A549 (cell line): ENCODE data around the gene PTEN. TPM values are rescaled to one million over a fixed set of nuclear protein-coding genes. Genes with fewer than 3 reads are reported as not detected.

Source experiments
- ATAC-seq, 2 experiments: fragments of 200-7000 bp in 1 of 2; fragments of >200 bp in 1 of 2; cut with Nextera tagmentation in 1 of 2; cut with Tn5 transposase in 1 of 2; 3 replicates each; pipeline versions ENCODE4 v1.8.0 to v1.9.1; 2018 to 2020; ENCODE audit warnings: mild to moderate bottlenecking in 1 of 2, moderate library complexity in 1 of 2
- CTCF ChIA-PET: fragments of 300-600 bp; sonication (Branson Sonifier 250); formaldehyde crosslinking; extraction: SDS; loops from one replicate; lab custom pipeline; 2021; ENCODE audit warnings: antibody characterized with exemption, inconsistent platforms; lab: Yijun Ruan, JAX
- POLR2A ChIA-PET: fragments of 350-600 bp; formaldehyde crosslinking; extraction: SDS; loops from one replicate; lab custom pipeline; 2021; ENCODE audit warnings: antibody characterized with exemption, inconsistent platforms; lab: Yijun Ruan, JAX
- DNase-seq, 2 experiments: peaks; one replicate each; pipeline versions ENCODE4 v3.0.0 to v3.0.0-alpha.2; 2011 to 2016; ENCODE audit warnings: low read depth in 1 of 2, low spot score in 1 of 2
- FAIRE-seq: peaks from 2 replicates; lab custom pipeline; 2011; peaks lifted over from hg19 to GRCh38; lab: Jason Lieb, UNC
- H3K27ac ChIP-seq, 2 experiments: fragments of >200 bp; sonication (Bioruptor Twin); formaldehyde crosslinking; 3 replicates each; pipeline ENCODE4 v1.5.1; 2016 to 2017
- H3K4me1 ChIP-seq: fragments of >200 bp; sonication (Bioruptor Twin); formaldehyde crosslinking; 3 replicates; pipeline ENCODE4 v1.6.1; 2016
- H3K4me2 ChIP-seq: fragments of >200 bp; sonication (Bioruptor Twin); formaldehyde crosslinking; 3 replicates; pipeline ENCODE4 v1.6.1; 2016
- H3K4me3 ChIP-seq: fragments of >200 bp; sonication (Bioruptor Twin); formaldehyde crosslinking; 3 replicates; pipeline ENCODE4 v1.5.1; 2016
- H3K9me3 ChIP-seq: fragments of >200 bp; sonication (Bioruptor Twin); formaldehyde crosslinking; 3 replicates; pipeline ENCODE4 v1.6.1; 2016
- CBX2 ChIP-seq: fragments of 200-600 bp; sonication (generic); IDR thresholded peaks from 2 replicates; pipeline ENCODE4 v1.6.1; 2016; ENCODE audit warnings: low read depth, mild to moderate bottlenecking, borderline replicate concordance
- CHD4 ChIP-seq: fragments of 200-600 bp; sonication (generic); IDR thresholded peaks from 2 replicates; pipeline ENCODE4 v1.6.1; 2016; ENCODE audit warnings: antibody characterized with exemption, mild to moderate bottlenecking, borderline replicate concordance
- FOSB ChIP-seq: fragments of 250-450 bp; sonication (Bioruptor Pico); IDR thresholded peaks from 2 replicates; pipeline ENCODE4 v1.5.0; 2020; ENCODE audit warnings: mild to moderate bottlenecking, moderate library complexity
- FOXS1 ChIP-seq: fragments of 250-450 bp; sonication (Bioruptor Pico); IDR thresholded peaks from 2 replicates; pipeline ENCODE4 v1.5.0; 2020; ENCODE audit warnings: mild to moderate bottlenecking, moderate library complexity
- HDAC2 ChIP-seq: fragments of 200-600 bp; sonication (generic); IDR thresholded peaks from 2 replicates; pipeline ENCODE4 v1.6.1; 2016
- HEYL ChIP-seq: fragments of 250-450 bp; sonication (Bioruptor Pico); IDR thresholded peaks from 2 replicates; pipeline ENCODE4 v1.8.0; 2021; ENCODE audit warnings: mild to moderate bottlenecking, moderate library complexity
- HOXB13 ChIP-seq: fragments of 250-450 bp; sonication (Bioruptor Pico); IDR thresholded peaks from 2 replicates; pipeline ENCODE4 v1.5.0; 2020; ENCODE audit warnings: low read depth, mild to moderate bottlenecking, moderate library complexity
- KDM1A ChIP-seq: fragments of 200-600 bp; sonication (generic); IDR thresholded peaks from 2 replicates; pipeline ENCODE4 v1.6.1; 2016; ENCODE audit warnings: low read depth, mild to moderate bottlenecking
- KDM5A ChIP-seq: fragments of 200-600 bp; sonication (generic); IDR thresholded peaks from 2 replicates; pipeline ENCODE4 v1.6.1; 2016; ENCODE audit warnings: antibody characterized with exemption, mild to moderate bottlenecking
- MAFK ChIP-seq: fragments of 450-650 bp; IDR thresholded peaks from 2 replicates; pipeline ENCODE4 v1.6.1; 2014; ENCODE audit not compliant: partially characterized antibody
- MYC ChIP-seq: IDR thresholded peaks from 2 replicates; pipeline ENCODE4 v1.6.1; 2012; ENCODE audit warnings: mild to moderate bottlenecking, inconsistent platforms, low read length, improper control_type of control experiment, borderline replicate concordance
- NPAS2 ChIP-seq: fragments of 250-450 bp; sonication (Bioruptor Pico); IDR thresholded peaks from 2 replicates; pipeline ENCODE4 v1.8.0; 2022; ENCODE audit warnings: mild to moderate bottlenecking, moderate library complexity, borderline replicate concordance
- POLR2A ChIP-seq: IDR thresholded peaks from 2 replicates; pipeline ENCODE4 v1.6.1; 2012; ENCODE audit warnings: mild to moderate bottlenecking, low read length
- RAD21 ChIP-seq, 2 experiments: fragments of >200 bp in 1 of 2; sonication (Bioruptor Twin) in 1 of 2; formaldehyde crosslinking in 1 of 2; IDR thresholded peaks in 1 of 2; conservative IDR thresholded peaks in 1 of 2; 2 replicates in 1 of 2; 3 replicates in 1 of 2; pipeline ENCODE4 v1.6.1; 2012 to 2018; ENCODE audit warnings: inconsistent platforms in 1 of 2
- RFX5 ChIP-seq: fragments of 450-650 bp; IDR thresholded peaks from 2 replicates; pipeline ENCODE4 v1.7.1; 2014; ENCODE audit warnings: antibody characterized with exemption, mild to moderate bottlenecking, moderate library complexity
- RNF2 ChIP-seq: fragments of 200-600 bp; sonication (generic); IDR thresholded peaks from 2 replicates; pipeline ENCODE4 v1.6.1; 2016; ENCODE audit warnings: low read depth, mild to moderate bottlenecking, antibody characterized with exemption, moderate library complexity, borderline replicate concordance
- ZFP36 ChIP-seq: fragments of 450-650 bp; IDR thresholded peaks from 2 replicates; pipeline ENCODE4 v1.6.1; 2014; ENCODE audit warnings: borderline replicate concordance; ENCODE audit not compliant: partially characterized antibody
- ZNF302 ChIP-seq: fragments of 250-450 bp; sonication (Bioruptor Pico); IDR thresholded peaks from 2 replicates; pipeline ENCODE4 v1.9.0; 2021; ENCODE audit warnings: inconsistent platforms, mild to moderate bottlenecking, moderate library complexity
- WGBS: methylation state at CpG from one replicate; pipeline ENCODE4 v1.1.6; 2017; ENCODE audit errors: missing lambda C conversion rate; 5-methylcytosine and 5-hydroxymethylcytosine counted together
- polyA plus RNA-seq, 4 experiments: library from polyadenylated mRNA; depleted of rRNA in 3 of 4; stranded (reverse); fragments of >200 nt; fragmentation: RNase III in 1 of 4; extraction: RNeasy Plus Mini Kit Qiagen cat#74134 plus additional on column Dnase treatment in 1 of 4; gene quantifications; 2 replicates in 3 of 4; 3 replicates in 1 of 4; pipeline ENCODE4 v1.2.3, GENCODE V29; 2011 to 2017
- TF ChIP-seq, protein P1 (sequence below): IDR thresholded peaks from 2 replicates; pipeline ENCODE4 v1.6.1; 2012; ENCODE audit warnings: low read depth, borderline replicate concordance
- TF ChIP-seq, protein P2 (sequence below): fragments of 150-350 bp; IDR thresholded peaks from 2 replicates; pipeline ENCODE4 v1.6.1; 2014; ENCODE audit warnings: low read depth, mild to moderate bottlenecking, low read length
- TF ChIP-seq, protein P3 (sequence below): fragments of >200 bp; sonication (Bioruptor Twin); formaldehyde crosslinking; IDR thresholded peaks from 3 replicates; pipeline ENCODE4 v1.5.1; 2016

The PTEN gene
- polyA plus RNA-seq, 2 of the 4 experiments (the other 2 are of a cell fraction): 33.6 to 58.3 TPM

DNA sequence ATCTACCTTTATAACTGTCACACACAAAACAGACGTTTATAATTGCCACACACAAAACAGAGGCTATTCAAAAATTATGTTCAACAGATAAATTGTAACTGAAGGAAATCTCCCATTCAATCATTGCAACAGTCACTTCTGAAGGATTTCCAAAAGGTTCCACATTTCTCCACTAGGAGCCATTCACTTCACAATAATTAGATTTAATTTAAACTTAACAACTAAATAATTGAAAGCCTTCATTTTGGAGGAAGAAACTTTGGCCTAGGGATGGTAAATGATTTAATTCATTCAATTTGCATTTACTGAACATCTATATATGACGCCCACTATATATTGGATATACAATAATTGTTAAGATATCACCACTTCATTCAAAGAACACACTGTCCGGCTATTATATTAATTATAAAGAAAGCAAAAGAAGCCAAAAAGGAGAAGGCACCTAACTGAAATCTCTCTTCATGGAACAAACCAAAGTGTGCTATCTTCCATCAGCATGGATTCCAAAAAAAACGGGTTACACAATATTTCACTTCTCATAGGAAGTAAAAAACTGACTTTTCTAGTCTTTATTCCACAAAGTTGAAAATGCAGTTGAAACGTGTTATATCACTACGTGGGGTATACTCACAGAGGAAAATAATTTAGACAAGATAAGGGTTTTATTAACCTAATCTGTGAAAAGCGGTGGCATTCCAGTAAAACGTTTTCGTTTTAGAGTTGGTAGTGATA, 47.1 kb upstream of the PTEN start:
- ATAC-seq (no peak), FAIRE-seq (peak; percentile 28), DNase-seq (no peak)
- WGBS: 47% methylated on average over 9 of the region's 9 CpGs
- peak overlapping the region in 1 of 2 experiments; percentile 85; a peak in 1 of 6 replicates for H3K27ac ChIP-seq
- TF ChIP-seq HDAC2: no peak
- no peak for TF ChIP-seq MAFK
- TF ChIP-seq, protein P1, sequence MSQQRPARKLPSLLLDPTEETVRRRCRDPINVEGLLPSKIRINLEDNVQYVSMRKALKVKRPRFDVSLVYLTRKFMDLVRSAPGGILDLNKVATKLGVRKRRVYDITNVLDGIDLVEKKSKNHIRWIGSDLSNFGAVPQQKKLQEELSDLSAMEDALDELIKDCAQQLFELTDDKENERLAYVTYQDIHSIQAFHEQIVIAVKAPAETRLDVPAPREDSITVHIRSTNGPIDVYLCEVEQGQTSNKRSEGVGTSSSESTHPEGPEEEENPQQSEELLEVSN: no peak
- TF ChIP-seq, protein P2, sequence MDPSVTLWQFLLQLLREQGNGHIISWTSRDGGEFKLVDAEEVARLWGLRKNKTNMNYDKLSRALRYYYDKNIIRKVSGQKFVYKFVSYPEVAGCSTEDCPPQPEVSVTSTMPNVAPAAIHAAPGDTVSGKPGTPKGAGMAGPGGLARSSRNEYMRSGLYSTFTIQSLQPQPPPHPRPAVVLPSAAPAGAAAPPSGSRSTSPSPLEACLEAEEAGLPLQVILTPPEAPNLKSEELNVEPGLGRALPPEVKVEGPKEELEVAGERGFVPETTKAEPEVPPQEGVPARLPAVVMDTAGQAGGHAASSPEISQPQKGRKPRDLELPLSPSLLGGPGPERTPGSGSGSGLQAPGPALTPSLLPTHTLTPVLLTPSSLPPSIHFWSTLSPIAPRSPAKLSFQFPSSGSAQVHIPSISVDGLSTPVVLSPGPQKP: no peak
- no peak for TF ChIP-seq ZNF302 (CRISPR knock-in tag)
- TF ChIP-seq RAD21 (conservative IDR thresholded peaks at IDR 0.05 in 1 of 2, IDR thresholded peaks at IDR 0.05 in 1 of 2): no peak
- TF ChIP-seq FOXS1 (CRISPR knock-in tag): no peak
- no peak for TF ChIP-seq CBX2
- TF ChIP-seq CHD4: no peak
- no peak for TF ChIP-seq RFX5
- TF ChIP-seq RNF2: no peak
- TF ChIP-seq KDM5A: no peak
- no peak for TF ChIP-seq ZFP36
- TF ChIP-seq, protein P3, sequence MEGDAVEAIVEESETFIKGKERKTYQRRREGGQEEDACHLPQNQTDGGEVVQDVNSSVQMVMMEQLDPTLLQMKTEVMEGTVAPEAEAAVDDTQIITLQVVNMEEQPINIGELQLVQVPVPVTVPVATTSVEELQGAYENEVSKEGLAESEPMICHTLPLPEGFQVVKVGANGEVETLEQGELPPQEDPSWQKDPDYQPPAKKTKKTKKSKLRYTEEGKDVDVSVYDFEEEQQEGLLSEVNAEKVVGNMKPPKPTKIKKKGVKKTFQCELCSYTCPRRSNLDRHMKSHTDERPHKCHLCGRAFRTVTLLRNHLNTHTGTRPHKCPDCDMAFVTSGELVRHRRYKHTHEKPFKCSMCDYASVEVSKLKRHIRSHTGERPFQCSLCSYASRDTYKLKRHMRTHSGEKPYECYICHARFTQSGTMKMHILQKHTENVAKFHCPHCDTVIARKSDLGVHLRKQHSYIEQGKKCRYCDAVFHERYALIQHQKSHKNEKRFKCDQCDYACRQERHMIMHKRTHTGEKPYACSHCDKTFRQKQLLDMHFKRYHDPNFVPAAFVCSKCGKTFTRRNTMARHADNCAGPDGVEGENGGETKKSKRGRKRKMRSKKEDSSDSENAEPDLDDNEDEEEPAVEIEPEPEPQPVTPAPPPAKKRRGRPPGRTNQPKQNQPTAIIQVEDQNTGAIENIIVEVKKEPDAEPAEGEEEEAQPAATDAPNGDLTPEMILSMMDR: no peak
- no peak for TF ChIP-seq HEYL (CRISPR knock-in tag)
- TF ChIP-seq NPAS2 (CRISPR knock-in tag): no peak
- TF ChIP-seq POLR2A: no peak
- no peak for TF ChIP-seq HOXB13 (CRISPR knock-in tag)
- no peak for TF ChIP-seq FOSB (CRISPR knock-in tag)
- no peak for TF ChIP-seq KDM1A
- CTCF ChIA-PET: no interaction called here
- H3K4me3 ChIP-seq: peak overlapping the region; percentile 70
- POLR2A ChIA-PET: interaction anchor here (0.9 kb wide), 1 partner anchor 26 kb away, joined by 3 read pairs; no protein-coding TSS in a partner anchor
- H3K9me3 ChIP-seq: no peaks in the 10 kb centered on the region
- H3K4me1 ChIP-seq: peaks cover 35% of the 10 kb centered on the region
- H3K4me2 ChIP-seq: peak overlapping the region; percentile 80

DNA sequence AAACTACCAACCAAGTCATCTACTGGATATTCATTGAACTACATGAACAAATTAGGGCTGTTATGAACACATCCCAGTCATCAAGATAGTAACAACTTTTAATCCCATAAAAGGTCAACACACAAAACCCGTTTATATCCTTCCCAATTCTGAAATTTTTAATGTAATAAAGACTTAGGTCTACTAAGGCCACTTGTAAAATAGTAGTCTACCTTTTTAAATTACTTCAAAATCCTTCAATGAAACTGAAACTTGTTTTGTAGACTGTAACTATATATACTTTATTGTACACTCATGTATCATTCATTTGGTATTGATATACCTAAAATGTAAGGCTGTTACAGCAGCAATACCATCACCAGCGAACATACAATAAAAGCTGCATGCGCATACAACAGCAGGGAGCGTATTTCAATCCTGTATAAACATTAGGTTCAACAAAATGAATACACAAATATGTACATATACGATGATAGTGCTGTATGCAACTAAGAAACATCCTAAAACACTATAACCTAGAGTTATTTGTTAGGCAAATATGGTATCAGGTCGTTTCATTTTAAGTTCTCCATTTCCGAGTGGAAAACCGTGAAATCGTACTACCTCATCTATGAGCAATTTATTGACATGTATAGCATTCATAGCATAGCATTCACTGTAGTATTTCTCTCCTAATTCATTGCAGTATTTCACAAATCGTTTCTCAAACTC, 46.4 kb upstream of the PTEN start:
- H3K27ac ChIP-seq: peak overlapping the region; percentile 85 to 95
- H3K4me3 ChIP-seq: peak overlapping the region; percentile 70
- H3K9me3 ChIP-seq: no peaks in the 10 kb centered on the region
- ChIA-PET CTCF (interaction anchor here (1.2 to 2.9 kb wide), 5 partner anchors 13 to 572 kb away, joined by 3 to 18 read pairs (median 9); no protein-coding TSS in a partner anchor), POLR2A (interaction anchor here (0.5 to 3.3 kb wide), 4 partner anchors 36 to 775 kb away, joined by 3 to 26 read pairs (median 5); partner anchors contain the start of genes KLLN and PTEN)
- no peak for FAIRE-seq
- TF ChIP-seq HOXB13 (CRISPR knock-in tag) (no peak), MYC (0 out of 2 replicates have a peak, but pooled peaks have one; percentile 40)
- H3K4me2 ChIP-seq: peak overlapping the region; percentile 80
- ATAC-seq: no peak
- peak in 1 of 2 experiments; percentile 12 for DNase-seq
- 13% methylated on average over 10 of the region's 10 CpGs for WGBS
- peaks cover 35% of the 10 kb centered on the region for H3K4me1 ChIP-seq
